ENCODE measurements around the gene PLAGL1. TPM values are rescaled to one million over a fixed set of nuclear protein-coding genes. Genes with fewer than 3 reads are reported as not detected.
A peak's percentile ranks its signal among the peaks of the same experiment; 100 is the strongest.

PLAGL1 gene
- total RNA-seq, 2 experiments from 2014 or later: 1.0 to 1.1 TPM

DNA sequence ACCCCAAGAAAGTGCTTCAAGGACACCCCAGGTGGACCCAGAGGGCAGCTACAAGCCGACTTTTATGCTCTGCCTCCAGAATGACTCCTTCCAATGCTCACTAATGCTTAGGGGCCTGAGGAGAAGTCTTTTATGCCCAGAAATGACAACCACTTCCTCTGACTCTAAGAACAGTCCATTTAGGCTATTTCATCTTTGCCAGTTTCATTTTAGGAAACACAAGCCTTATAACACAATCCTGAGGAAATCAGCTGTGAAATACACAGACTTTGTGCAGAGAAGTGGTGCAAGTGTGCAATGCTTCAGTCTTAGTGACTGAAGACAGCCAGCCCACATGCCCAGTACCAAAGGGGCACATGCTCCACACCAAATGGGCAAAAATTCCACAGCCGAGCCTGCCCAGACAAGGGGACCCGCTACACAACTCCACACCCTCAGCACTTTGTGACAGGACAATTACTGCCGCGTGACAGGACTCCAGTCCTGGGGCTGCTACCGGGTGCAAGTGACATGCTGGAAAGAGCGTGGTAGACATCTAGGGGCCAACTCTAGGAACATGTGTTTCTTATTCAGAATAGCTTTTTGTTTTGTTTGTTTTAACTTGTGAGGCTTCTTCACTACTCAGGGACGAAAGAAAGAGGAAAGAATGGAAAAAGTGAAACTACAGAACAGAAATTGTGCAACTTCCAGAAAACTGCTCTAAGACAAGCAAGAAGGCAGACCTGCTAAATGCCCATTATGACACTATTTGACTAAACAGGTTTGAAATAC, 28.2 kb upstream of the PLAGL1 start:
- peaks cover 0 to 4% of the 10 kb centered on the region in 2 experiments for H3K9me3 ChIP-seq (ENCODE audit: control insufficient read depth in 1 of 2, insufficient read depth in 1 of 2, low read length in 2 of 2)
- ChIA-PET POLR2A (interaction anchor here (1.9 kb wide), 1 partner anchor 28 kb away, joined by 4 read pairs; no protein-coding TSS in a partner anchor), CTCF (interaction anchor here (0.5 to 0.9 kb wide), 2 partner anchors 101 to 151 kb away, joined by 3 read pairs; no protein-coding TSS in a partner anchor)
- H3K36me3 ChIP-seq (ENCODE audit: insufficient read depth, low read length): no peaks in the 10 kb centered on the region
- peak overlapping the region; percentile 21 for H3K4me3 ChIP-seq (ENCODE audit: low read length)
- peaks cover 3% of the 10 kb centered on the region for H3K9me3 Mint-ChIP-seq
- TF ChIP-seq, protein P1, sequence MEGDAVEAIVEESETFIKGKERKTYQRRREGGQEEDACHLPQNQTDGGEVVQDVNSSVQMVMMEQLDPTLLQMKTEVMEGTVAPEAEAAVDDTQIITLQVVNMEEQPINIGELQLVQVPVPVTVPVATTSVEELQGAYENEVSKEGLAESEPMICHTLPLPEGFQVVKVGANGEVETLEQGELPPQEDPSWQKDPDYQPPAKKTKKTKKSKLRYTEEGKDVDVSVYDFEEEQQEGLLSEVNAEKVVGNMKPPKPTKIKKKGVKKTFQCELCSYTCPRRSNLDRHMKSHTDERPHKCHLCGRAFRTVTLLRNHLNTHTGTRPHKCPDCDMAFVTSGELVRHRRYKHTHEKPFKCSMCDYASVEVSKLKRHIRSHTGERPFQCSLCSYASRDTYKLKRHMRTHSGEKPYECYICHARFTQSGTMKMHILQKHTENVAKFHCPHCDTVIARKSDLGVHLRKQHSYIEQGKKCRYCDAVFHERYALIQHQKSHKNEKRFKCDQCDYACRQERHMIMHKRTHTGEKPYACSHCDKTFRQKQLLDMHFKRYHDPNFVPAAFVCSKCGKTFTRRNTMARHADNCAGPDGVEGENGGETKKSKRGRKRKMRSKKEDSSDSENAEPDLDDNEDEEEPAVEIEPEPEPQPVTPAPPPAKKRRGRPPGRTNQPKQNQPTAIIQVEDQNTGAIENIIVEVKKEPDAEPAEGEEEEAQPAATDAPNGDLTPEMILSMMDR (IDR thresholded peaks at IDR 0.05): no peak
- ATAC-seq (ENCODE audit: poor library complexity): no peak
- H3K4me3 Mint-ChIP-seq: no peak overlapping the region
- intact Hi-C loops (cut with DNase I, micrococcal nuclease): no loop called here
- no peaks in the 10 kb centered on the region for H3K27me3 ChIP-seq (ENCODE audit: control insufficient read depth in 1 of 2, insufficient read depth in 2 of 2, low read length in 2 of 2)
- H3K4me1 ChIP-seq (ENCODE audit: insufficient read depth, low read length): peaks cover 9% of the 10 kb centered on the region
- H3K27ac Mint-ChIP-seq: no peak overlapping the region
- DNase-seq: peak in 3 of 14 experiments; percentile 6 to 29 (median 29)
- no peaks in the 10 kb centered on the region for H3K36me3 Mint-ChIP-seq (ENCODE audit: low read depth)
- peaks cover 13% of the 10 kb centered on the region for H3K4me1 Mint-ChIP-seq (ENCODE audit: low read depth)
- no peak overlapping the region for H3K27ac ChIP-seq (ENCODE audit: low read depth in 1 of 2, low read length in 2 of 2)
- H3K27me3 Mint-ChIP-seq: no peaks in the 10 kb centered on the region

- no peaks in the 10 kb centered on the region for H3K27me3 ChIP-seq (ENCODE audit: control insufficient read depth in 1 of 2, insufficient read depth in 2 of 2, low read length in 2 of 2)
- no peak for DNase-seq
- no peaks in the 10 kb centered on the region for H3K36me3 ChIP-seq (ENCODE audit: insufficient read depth, low read length)
- no peak for ATAC-seq (ENCODE audit: poor library complexity)
- Mint-ChIP-seq H3K4me3 (no peak overlapping the region), H3K4me1 (ENCODE audit: low read depth) (peaks cover 13% of the 10 kb centered on the region), H3K36me3 (ENCODE audit: low read depth) (no peaks in the 10 kb centered on the region), H3K9me3 (peaks cover 3% of the 10 kb centered on the region), H3K27me3 (no peaks in the 10 kb centered on the region), H3K27ac (no peak overlapping the region)
- H3K9me3 ChIP-seq (ENCODE audit: control insufficient read depth in 1 of 2, insufficient read depth in 1 of 2, low read length in 2 of 2): peaks cover 0 to 4% of the 10 kb centered on the region in 2 experiments
- H3K4me1 ChIP-seq (ENCODE audit: insufficient read depth, low read length): peaks cover 9% of the 10 kb centered on the region
- no peak overlapping the region for H3K27ac ChIP-seq (ENCODE audit: low read depth in 1 of 2, low read length in 2 of 2)
- H3K4me3 ChIP-seq (ENCODE audit: low read length): no peak overlapping the region
- intact Hi-C loops (cut with DNase I, micrococcal nuclease): no loop called here
- ChIA-PET CTCF (interaction anchor here (0.9 kb wide), 1 partner anchor 150 kb away, joined by 3 read pairs; no protein-coding TSS in a partner anchor), POLR2A (interaction anchor here (1.9 kb wide), 1 partner anchor 29 kb away, joined by 4 read pairs; no protein-coding TSS in a partner anchor)
- TF ChIP-seq, protein P1 (IDR thresholded peaks at IDR 0.05): no peak
Observed at GRCh38 chr6:144035416-144035815, 27.4 kb upstream of the PLAGL1 start.

DNA sequence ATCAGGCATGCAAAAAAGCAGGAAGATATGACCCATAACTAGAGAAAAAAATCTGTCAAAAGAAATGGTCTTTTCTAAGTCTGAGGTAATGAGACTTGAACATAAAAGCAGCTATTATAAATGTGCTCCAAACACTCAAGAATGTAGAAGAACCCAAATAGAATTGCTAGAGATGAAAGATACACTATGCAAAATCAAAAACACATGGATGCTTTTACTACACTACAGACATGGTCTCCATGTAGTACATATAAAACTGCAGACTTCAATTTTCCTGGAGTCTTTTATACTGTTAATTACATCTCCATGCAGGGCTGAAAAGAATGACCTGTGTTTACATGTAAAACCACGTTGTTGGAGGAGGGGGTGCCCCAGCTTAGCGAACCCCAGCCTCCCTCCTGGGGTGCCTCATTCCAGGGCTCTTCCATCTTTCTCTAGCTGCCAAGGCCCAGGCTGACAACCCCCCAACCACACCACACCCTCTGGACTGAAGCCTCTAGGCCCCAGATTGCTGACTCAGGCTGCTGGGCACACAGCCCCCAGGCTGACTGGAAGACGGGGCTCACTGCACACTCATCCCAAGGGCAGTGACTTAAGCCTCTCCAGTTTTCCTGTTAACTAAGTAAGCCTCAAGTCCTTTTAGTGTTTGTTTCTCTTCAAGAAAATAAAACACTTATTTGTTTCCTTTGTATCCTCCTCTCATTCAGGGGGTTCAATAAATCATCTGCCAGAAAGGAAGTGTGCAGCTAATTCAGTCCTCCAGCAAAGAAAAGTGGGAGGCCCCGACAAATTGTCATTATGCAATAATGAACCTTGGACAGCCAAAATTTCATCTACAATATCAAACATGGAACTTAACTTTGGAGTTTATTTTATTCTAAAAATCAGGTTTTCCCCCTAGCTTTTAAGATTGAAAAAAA, 26.0 kb upstream of the PLAGL1 start:
- Mint-ChIP-seq H3K36me3 (ENCODE audit: low read depth) (no peaks in the 10 kb centered on the region), H3K27ac (no peak overlapping the region)

More for the DNA sequence above, 26.0 kb upstream of the PLAGL1 start:
- no peak for DNase-seq
- peaks cover 13% of the 10 kb centered on the region for H3K4me1 Mint-ChIP-seq (ENCODE audit: low read depth)
- ATAC-seq (ENCODE audit: poor library complexity): no peak
- H3K4me3 Mint-ChIP-seq: no peak overlapping the region
- Histone ChIP-seq H3K4me1 (ENCODE audit: insufficient read depth, low read length) (peaks cover 9% of the 10 kb centered on the region), H3K27me3 (ENCODE audit: control insufficient read depth in 1 of 2, insufficient read depth in 2 of 2, low read length in 2 of 2) (no peaks in the 10 kb centered on the region), H3K4me3 (ENCODE audit: low read length) (no peak overlapping the region), H3K36me3 (ENCODE audit: insufficient read depth, low read length) (no peaks in the 10 kb centered on the region), H3K9me3 (ENCODE audit: control insufficient read depth in 1 of 2, insufficient read depth in 1 of 2, low read length in 2 of 2) (peaks cover 0 to 4% of the 10 kb centered on the region in 2 experiments), H3K27ac (ENCODE audit: low read depth in 1 of 2, low read length in 2 of 2) (no peak overlapping the region)
- TF ChIP-seq, protein P1 (IDR thresholded peaks at IDR 0.05): no peak
- POLR2A ChIA-PET: interaction anchor here (2.2 kb wide), 1 partner anchor 30 kb away, joined by 6 read pairs; no protein-coding TSS in a partner anchor
- CTCF ChIA-PET: interaction anchor here (1.2 to 1.6 kb wide), 2 partner anchors 21 to 459 kb away, joined by 3 to 4 read pairs; no protein-coding TSS in a partner anchor
- H3K27me3 Mint-ChIP-seq: no peaks in the 10 kb centered on the region
- intact Hi-C loops (cut with DNase I, micrococcal nuclease): no loop called here
- peaks cover 3% of the 10 kb centered on the region for H3K9me3 Mint-ChIP-seq

Data from CD4-positive, alpha-beta T cell (primary cell).